PC-9 (cell line): ENCODE measurements around the gene ICAM3. TPM values are rescaled to one million over a fixed set of nuclear protein-coding genes. Genes with fewer than 3 reads are reported as not detected.

ENCODE experiments used
- BruUV-seq: library from RNA; stranded (reverse); fragments of 400-500 nt; replicated peaks from 2 replicates; lab custom pipeline; 2021; lab: Mats Ljungman, UMichigan
- CTCF ChIA-PET: fragments of 300-600 bp; sonication (Branson Sonifier 250); formaldehyde crosslinking; loops from one replicate; lab custom pipeline; 2022; ENCODE audit warnings: antibody characterized with exemption; lab: Charles Lee
- POLR2A ChIA-PET: fragments of 300-600 bp; sonication (Branson Sonifier 250); formaldehyde crosslinking; loops from one replicate; lab custom pipeline; 2022; ENCODE audit warnings: antibody characterized with exemption; ENCODE audit not compliant: unreplicated experiment; lab: Charles Lee
- DNase-seq, 2 experiments: peaks; one replicate each; pipeline versions ENCODE4 v3.0.0 to v3.0.0-alpha.2; 2015 to 2022; ENCODE audit warnings: mixed read lengths in 1 of 2
- H2AFZ ChIP-seq: fragments of 200-600 bp; sonication (generic); 2 replicates; pipeline ENCODE4 v1.8.1; 2017; ENCODE audit warnings: antibody characterized with exemption
- H3F3A ChIP-seq: fragments of 200-600 bp; sonication (generic); 2 replicates; pipeline ENCODE4 v1.8.1; 2017; ENCODE audit warnings: antibody characterized with exemption, mild to moderate bottlenecking, low read depth; ENCODE audit not compliant: insufficient read depth
- H3K27ac ChIP-seq: fragments of 200-600 bp; sonication (generic); 2 replicates; pipeline ENCODE4 v1.6.1; 2016; ENCODE audit warnings: mixed run types
- H3K27me3 ChIP-seq: fragments of 200-600 bp; sonication (generic); 2 replicates; pipeline ENCODE4 v1.6.1; 2016; ENCODE audit warnings: low read depth, mixed run types; ENCODE audit not compliant: insufficient read depth
- H3K36me3 ChIP-seq: fragments of 200-600 bp; sonication (generic); 2 replicates; pipeline ENCODE4 v1.6.1; 2016; ENCODE audit warnings: low read depth, mixed run types
- H3K4me1 ChIP-seq: fragments of 200-600 bp; sonication (generic); replicated peaks from 2 replicates; pipeline ENCODE4 v1.6.1; 2016; ENCODE audit warnings: mixed run types; ENCODE audit not compliant: insufficient read depth
- H3K4me2 ChIP-seq: fragments of 200-600 bp; sonication (generic); 2 replicates; pipeline ENCODE4 v1.6.1; 2017; ENCODE audit warnings: mixed run types
- H3K4me3 ChIP-seq: fragments of 200-600 bp; sonication (generic); 2 replicates; pipeline ENCODE4 v1.6.1; 2016; ENCODE audit warnings: mixed run types
- H3K79me2 ChIP-seq: fragments of 200-600 bp; sonication (generic); 2 replicates; pipeline ENCODE4 v1.6.1; 2017; ENCODE audit warnings: low read depth, mixed run types
- H3K9me2 ChIP-seq: fragments of 200-600 bp; sonication (generic); 2 replicates; pipeline ENCODE4 v1.8.1; 2017; ENCODE audit warnings: mild to moderate bottlenecking; ENCODE audit not compliant: insufficient read depth
- H3K9me3 ChIP-seq: fragments of 200-600 bp; sonication (generic); 2 replicates; pipeline ENCODE4 v1.8.1; 2016; ENCODE audit warnings: low read depth; ENCODE audit not compliant: insufficient read depth
- H4K20me1 ChIP-seq: fragments of 200-600 bp; sonication (generic); 2 replicates; pipeline ENCODE4 v1.8.1; 2017; ENCODE audit not compliant: insufficient read depth
- CTCF ChIP-seq: fragments of 200-600 bp; sonication (generic); conservative IDR thresholded peaks from 2 replicates; pipeline ENCODE4 v1.6.1; 2017; ENCODE audit warnings: mixed run types, antibody characterized with exemption, mild to moderate bottlenecking, moderate library complexity
- EZH2 ChIP-seq: fragments of 200-600 bp; sonication (generic); IDR thresholded peaks from 2 replicates; pipeline ENCODE4 v1.8.0; 2017; ENCODE audit warnings: antibody characterized with exemption, low read depth
- intact Hi-C: fragments of 100-400 bp; cut with micrococcal nuclease; formaldehyde crosslinking; loops from one replicate; pipeline ENCODE4 v1.10.0; 2022; ENCODE audit not compliant: unreplicated experiment
- total RNA-seq: library from RNA; stranded (reverse); gene quantifications from 2 replicates; pipeline ENCODE4 v1.2.3, GENCODE V29; 2021

ICAM3 gene
- total RNA-seq, 1 experiment from 2014 or later, result 22.7 TPM

- H3K27ac ChIP-seq, result no peak overlapping the region
- H3K79me2 ChIP-seq, result peaks cover 29% of the 10 kb centered on the region
- H3K4me3 ChIP-seq, result peak overlapping the region; percentile 78
- H3K4me2 ChIP-seq, result peak overlapping the region; percentile 99
- no peaks in the 10 kb centered on the region for H3K27me3 ChIP-seq
- H4K20me1 ChIP-seq, result peaks cover 9% of the 10 kb centered on the region
- peak overlapping the region; percentile 95 for H2AFZ ChIP-seq
- intact Hi-C loops, result loop anchor here (5.0 kb wide), 1 partner anchor 48 kb away; the partner anchor contains the start of gene TYK2
- ChIA-PET POLR2A (interaction anchor here (0.5 to 1.2 kb wide), 9 partner anchors 12 to 192 kb away, joined by 3 to 9 read pairs (median 6); partner anchors contain the start of genes ICAM1 and ICAM5), CTCF (interaction anchor here (0.6 to 0.8 kb wide), 3 partner anchors 52 to 79 kb away, joined by 3 to 6 read pairs (median 4); no protein-coding TSS in a partner anchor)
- peaks cover 8% of the 10 kb centered on the region; the same call in 1 of the 2 replicates for H3F3A ChIP-seq
- BruUV-seq, result no TSS peak
- H3K36me3 ChIP-seq, result 0 out of 2 replicates have a peak, but pooled peaks cover 8% of the 10 kb centered on the region
- H3K4me1 ChIP-seq, result peaks cover 10% of the 10 kb centered on the region
- DNase-seq, result peak; percentile 94 to 98
- H3K9me2 ChIP-seq, result no peaks in the 10 kb centered on the region
- no peak for TF ChIP-seq EZH2
- no peak; the same call in 1 of the 2 replicates for TF ChIP-seq CTCF
- no peaks in the 10 kb centered on the region for H3K9me3 ChIP-seq
These were observed 4.7 kb downstream of the ICAM3 start for GRCh38 chr19:10334588-10335351.

- Histone ChIP-seq H2AFZ (peak overlapping the region; percentile 95), H3K4me1 (peaks cover 10% of the 10 kb centered on the region), H4K20me1 (peaks cover 9% of the 10 kb centered on the region), H3K4me3 (peak overlapping the region; percentile 78), H3K79me2 (peaks cover 29% of the 10 kb centered on the region), H3K4me2 (peak overlapping the region; percentile 99), H3K9me2 (no peaks in the 10 kb centered on the region), H3F3A (peaks cover 8% of the 10 kb centered on the region; the same call in 1 of the 2 replicates), H3K27me3 (no peaks in the 10 kb centered on the region), H3K27ac (no peak overlapping the region), H3K9me3 (no peaks in the 10 kb centered on the region), H3K36me3 (0 out of 2 replicates have a peak, but pooled peaks cover 15% of the 10 kb centered on the region)
- TF ChIP-seq CTCF (no peak), EZH2 (no peak)
- TSS peak; percentile 80 for BruUV-seq
- ChIA-PET CTCF (interaction anchor here (0.6 to 0.8 kb wide), 4 partner anchors 55 to 1041 kb away, joined by 3 to 6 read pairs (median 4); no protein-coding TSS in a partner anchor), POLR2A (interaction anchor here (0.5 to 1.2 kb wide), 17 partner anchors 15 to 930 kb away, joined by 3 to 39 read pairs (median 6); partner anchors contain the start of genes ICAM1, ICAM4 and ICAM5)
- DNase-seq, result peak in 1 of 2 experiments; percentile 39
- intact Hi-C loops, result loop anchor here (1.0 to 5.0 kb wide), 2 partner anchors 48 to 65 kb away; partner anchors contain the start of gene TYK2
These were observed 5.5 kb downstream of the ICAM3 start for GRCh38 chr19:10333758-10334587.
